HK-2 (cell line): ENCODE measurements around the gene NALCN.
"Not testable (repeated sequence)": the region's sequence is repeated elsewhere in the genome, so short reads cannot be mapped to it uniquely, and the experiment has no call there.

Source experiments
- DNase-seq: peaks from one replicate; pipeline ENCODE4 v3.0.0-alpha.2; 2018; ENCODE audit not compliant: unreplicated experiment

The NALCN gene

DNA sequence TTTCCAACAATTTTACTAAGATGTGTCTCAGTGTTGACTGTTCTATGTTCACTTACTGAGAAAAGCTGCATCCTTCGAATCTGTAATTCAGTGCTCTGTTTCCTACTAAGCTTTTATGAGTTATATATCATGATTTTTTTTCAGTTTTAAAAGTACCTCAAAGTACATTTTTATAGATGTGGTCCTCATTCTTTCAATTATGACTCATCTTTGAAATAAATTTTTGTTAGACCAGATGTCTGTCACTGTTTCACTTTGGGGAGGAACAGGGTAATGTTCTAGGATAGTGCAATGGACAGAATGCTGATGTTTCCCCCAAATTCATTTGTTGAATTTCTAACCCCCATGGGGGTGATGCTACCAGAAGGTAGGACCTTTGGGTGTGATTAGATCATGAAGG is 74.8 kb downstream of the NALCN start:
- DNase-seq, result no peak

- DNase-seq, result no peak
Measured at GRCh38 chr13:101339202-101339601, 77.1 kb downstream of the NALCN start.

- DNase-seq, result no peak
Measured at GRCh38 chr13:101332583-101332982, 83.7 kb downstream of the NALCN start.

DNA sequence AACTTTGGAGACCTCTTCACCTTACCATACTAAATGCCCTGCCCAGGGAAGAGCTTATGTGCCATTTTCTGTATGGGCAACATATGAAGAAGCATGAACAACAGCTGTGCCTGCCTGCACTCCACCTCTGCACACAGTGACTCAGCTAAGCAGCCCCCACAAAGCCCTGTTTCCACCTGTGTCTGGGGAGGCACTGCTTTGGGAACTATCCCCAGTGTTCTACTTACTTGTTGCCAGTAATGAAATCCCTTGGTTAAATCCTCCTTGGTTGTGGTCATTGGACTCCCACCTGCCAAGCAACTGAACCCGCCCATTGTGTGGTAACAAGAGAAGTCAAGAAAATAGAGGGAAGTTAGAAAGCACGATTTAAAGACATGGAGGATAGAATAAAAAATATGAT is 84.6 kb downstream of the NALCN start:
- no peak for DNase-seq

DNA sequence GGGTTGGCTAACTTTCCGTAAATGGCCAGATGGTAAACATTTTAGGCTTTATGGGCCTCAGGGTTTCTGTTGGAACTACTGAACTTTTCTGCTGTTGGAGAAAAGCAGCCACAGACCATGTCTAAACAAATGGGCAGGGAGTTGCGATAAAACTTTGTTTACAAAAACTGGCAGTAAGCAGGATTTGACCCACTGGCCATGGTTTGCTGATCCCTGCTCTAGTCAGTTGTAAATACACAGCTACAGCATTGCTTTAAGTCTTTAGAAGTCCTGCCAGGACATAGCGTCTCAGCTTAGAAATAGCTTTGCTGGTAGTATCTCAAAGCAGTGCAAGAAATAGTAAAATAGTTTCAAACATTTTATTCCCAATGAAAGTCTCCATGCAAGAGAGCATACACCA is 88.4 kb downstream of the NALCN start:
- no peak for DNase-seq

DNA sequence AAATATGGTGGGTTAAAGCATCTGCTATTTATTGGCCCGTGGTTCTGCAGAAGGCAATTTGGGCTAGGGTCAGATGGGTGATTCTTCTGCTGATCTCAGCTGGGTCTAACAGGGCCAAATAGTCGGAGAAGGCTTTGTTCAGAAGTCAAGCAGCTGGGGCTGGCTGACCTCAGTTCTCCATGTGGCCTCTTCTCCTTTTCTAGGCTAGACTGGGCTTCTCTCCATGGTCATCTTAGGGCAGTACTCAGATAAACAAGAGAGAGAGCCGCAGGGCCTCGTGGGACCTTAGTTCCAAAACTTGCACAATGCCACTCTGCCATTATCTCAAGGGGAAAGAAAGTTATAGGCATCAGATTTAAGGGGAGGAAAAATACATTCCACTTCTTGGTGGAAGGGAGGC is 89.6 kb downstream of the NALCN start:
- DNase-seq, result no peak

DNA sequence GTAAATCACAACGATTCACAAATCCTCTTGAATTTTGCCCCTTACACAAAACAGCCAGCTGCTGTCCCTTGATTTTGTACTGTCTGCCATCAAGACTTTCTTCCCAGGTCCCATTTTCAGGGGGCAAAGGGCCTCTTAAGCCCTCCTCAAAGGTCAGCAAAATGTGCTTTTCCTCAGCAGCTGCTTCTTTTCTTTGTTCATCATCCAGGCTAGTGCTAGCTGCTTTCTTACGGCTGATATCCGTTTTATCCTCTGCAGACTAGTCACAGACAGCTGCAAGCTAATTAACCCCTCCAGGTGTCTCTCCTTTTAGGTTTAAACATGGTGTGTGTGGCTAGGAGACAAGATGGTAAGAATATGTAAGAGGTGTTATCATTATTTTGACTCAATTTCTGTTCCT is 90.9 kb downstream of the NALCN start:
- no peak for DNase-seq

- DNase-seq, result no peak
Measured at GRCh38 chr13:101323601-101324000, 92.7 kb downstream of the NALCN start.

- no peak for DNase-seq
Measured at GRCh38 chr13:101317986-101318523, 98.3 kb downstream of the NALCN start.

DNA sequence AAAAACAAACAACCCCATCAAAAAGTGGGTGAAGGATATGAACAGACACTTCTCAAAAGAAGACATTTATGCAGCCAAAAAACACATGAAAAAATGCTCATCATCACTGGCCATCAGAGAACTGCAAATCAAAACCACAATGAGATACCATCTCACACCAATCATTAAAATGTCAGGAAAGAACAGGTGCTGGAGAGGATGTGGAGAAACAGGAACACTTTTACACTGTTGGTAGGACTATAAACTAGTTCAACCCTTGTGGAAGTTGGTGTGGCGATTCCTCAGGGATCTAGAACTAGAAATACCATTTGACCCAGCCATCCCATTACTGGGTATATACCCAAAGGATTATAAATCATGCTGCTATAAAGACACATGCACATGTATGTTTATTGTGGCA is 102.8 kb downstream of the NALCN start:
- not testable (repeated sequence) for DNase-seq

GRCh38 chr13:101309014-101309619 is 107.2 kb downstream of the NALCN start:
- DNase-seq, result no peak

DNA sequence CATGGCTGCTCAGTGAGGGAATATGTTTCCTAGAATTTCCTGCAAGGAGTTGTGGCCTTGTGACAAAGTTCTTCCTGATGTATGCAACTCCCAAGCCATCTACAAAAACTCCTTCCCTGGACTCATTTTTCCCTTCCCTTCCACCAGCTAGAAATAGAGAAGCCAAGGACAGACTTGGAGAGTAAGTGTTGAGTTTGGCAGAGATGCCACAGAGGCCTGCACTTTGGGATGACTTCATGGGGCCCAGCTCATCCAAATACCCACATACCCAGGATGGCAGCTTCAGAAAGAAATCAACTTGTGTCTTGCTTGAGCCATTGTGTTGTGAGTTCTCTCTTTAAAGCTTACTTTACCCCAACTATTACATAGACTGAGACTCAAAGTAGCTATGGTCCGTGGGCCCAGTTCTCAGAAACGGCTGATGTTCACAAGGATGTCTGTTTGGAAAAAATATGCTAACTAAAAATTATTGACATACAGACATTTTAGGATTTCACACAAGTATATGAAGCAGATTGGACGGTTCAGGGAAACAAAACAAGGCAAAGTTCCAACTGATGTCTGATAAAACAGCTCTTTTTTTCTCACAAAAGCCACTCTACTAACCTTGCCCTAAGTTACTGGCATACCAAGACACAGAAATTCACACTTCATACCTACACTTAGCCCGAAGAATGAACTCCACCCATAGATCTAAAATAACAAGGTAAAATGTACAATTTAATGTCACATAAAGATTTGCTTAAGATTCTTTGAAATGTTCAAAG is 107.9 kb downstream of the NALCN start:
- DNase-seq, result no peak

- DNase-seq, result no peak
Measured at GRCh38 chr13:101307181-101307701, 109.1 kb downstream of the NALCN start.

- no peak for DNase-seq
Measured at GRCh38 chr13:101306773-101307172, 109.5 kb downstream of the NALCN start.

GRCh38 chr13:101305981-101306411 is 110.3 kb downstream of the NALCN start:
- DNase-seq, result no peak

DNA sequence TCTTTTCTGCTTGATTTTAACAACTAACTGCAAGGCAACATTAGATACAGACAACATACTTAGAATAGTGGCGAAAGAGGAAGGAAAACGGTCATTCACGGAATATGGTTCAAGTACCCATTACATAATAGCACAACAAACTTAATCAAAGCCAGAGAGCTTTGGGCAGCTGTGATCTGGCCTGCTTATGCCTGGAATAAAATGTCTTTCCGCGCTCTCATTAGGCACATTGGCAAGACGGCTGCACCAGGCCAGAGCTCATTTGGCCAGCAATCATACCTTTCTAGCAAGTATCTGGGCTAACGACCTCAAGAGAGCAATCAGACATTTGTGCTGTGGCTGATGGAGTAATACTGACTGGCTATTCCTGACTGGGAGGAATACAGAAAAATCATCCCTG is 112.8 kb downstream of the NALCN start:
- DNase-seq, result no peak

GRCh38 chr13:101301053-101301452 is 115.3 kb downstream of the NALCN start:
- no peak for DNase-seq

DNA sequence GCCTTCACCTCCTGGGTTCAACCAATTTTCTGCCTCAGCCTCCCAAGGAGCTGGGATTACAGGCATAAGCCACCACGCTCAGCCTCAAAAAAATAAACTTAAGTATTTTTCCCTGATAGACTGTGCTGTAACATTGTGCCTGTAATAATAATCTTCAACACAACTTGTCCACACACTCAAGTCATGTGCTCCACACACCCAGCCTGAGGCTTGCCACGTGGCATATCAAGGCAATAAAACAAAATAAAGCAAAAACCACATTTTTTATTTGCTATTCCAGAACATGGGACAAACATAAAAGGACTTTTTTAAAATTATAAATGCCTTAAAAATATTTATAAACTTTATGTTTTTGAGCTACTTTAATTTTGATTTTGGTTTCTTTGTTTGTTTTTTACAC is 115.8 kb downstream of the NALCN start:
- DNase-seq, result no peak

- DNase-seq, result no peak
Measured at GRCh38 chr13:101298517-101298916, 117.8 kb downstream of the NALCN start.

DNA sequence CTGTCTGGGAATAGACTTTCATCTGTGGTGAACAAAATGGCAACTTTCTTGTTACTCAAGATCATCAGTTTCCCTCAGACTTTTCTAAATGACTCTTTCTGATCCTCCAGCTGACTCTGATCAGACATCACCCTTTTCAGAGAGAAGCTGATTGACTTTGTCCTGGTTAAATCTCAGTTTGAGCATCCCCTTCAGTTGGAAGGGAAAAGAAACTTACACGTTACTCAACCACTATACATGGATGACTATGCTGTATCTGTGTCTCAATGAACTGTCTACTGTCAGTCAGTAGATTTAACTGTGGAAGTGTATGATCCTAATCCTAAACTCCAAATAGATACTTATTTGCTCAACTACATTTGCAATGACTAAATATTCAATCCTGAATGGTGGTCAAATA is 118.5 kb downstream of the NALCN start:
- no peak for DNase-seq

DNA sequence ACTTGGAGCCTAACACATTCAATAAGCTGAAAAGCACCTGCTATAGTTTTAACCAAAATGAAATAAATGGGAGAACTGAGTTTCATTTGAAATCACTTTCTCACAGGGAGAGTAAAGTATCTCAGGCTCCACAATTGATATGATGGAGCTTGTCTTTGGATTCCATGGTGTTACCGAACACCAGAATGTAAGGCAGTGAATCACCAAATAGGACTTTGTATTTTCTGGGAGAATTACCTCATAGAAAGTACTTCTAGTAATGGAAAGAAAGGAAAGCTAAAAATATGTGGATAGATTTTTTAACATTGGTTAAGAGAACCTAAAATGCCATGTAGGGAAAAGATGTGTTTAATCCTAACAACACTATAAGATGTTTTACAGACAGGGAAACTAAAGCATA is 123.6 kb downstream of the NALCN start:
- no peak for DNase-seq

DNA sequence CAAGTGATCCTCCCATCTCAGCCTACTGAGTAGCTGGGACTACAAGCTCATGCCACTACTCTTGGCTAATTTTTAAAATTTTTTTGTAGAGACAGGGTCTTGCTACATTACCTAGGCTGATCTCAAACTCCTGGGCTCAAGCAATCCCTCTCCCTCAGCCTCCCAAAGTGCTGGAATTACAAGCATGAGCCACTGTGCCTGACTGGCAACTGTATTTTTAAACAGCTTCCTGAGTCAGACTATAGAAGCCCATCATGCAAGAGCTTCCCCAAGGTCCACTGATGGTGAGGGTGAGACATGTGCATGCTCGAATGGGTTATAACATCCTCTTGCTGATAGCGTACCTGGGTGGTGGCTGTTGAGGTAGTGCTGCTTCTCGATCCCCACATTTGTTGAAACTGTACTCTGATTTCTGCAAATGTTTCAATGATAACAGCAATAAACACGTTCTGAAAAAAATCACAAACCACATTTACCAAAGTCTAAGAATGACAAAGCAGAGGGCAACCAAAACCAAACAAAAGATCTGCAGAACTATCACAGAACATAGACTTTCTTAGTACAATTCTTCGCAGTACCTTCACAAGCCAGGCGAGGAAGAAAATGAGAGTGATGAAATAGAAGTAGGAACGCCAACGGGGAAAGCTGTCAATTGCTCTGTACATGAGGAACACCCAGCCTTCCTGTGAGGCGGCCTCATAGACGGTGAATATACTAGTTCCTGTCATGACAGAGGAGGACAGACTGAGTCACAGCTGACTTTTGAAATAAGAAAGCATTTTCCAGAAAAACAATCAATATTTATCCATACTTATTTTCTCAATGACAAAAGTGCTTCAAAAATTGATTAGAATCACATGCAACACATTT is 124.4 kb downstream of the NALCN start:
- DNase-seq, result no peak
